Measurements from ENCODE around the gene CNTNAP2.

Gene CNTNAP2

DNA sequence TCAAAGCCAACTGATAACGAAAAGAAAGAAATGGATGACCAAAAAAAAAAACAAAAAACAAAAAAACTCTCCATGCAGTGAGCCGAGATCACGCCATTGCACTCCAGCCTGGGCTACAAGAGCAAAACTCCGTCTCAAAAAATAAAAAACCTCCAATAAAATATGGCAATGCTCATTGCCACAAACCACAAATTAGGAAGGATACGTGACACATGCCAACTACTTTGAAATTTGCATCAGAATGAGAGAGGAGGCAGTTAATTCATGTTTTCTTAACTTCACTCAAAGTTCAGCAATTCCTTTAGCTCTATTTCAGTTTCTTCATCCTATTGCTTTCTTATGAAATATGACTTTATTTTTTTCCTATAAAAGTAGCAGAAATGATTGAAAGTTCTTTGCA lies 2075.9 kb downstream of the CNTNAP2 start:
- Histone ChIP-seq H3K27me3 (no peaks in the 10 kb centered on the region), H3K36me3 (no peaks in the 10 kb centered on the region), H3K4me1 (no peaks in the 10 kb centered on the region), H3K9me3 (no peaks in the 10 kb centered on the region), H3K4me3 (ENCODE audit: low read depth, low read length) (no peak overlapping the region)
- no peak for DNase-seq
- TF ChIP-seq, protein P1, sequence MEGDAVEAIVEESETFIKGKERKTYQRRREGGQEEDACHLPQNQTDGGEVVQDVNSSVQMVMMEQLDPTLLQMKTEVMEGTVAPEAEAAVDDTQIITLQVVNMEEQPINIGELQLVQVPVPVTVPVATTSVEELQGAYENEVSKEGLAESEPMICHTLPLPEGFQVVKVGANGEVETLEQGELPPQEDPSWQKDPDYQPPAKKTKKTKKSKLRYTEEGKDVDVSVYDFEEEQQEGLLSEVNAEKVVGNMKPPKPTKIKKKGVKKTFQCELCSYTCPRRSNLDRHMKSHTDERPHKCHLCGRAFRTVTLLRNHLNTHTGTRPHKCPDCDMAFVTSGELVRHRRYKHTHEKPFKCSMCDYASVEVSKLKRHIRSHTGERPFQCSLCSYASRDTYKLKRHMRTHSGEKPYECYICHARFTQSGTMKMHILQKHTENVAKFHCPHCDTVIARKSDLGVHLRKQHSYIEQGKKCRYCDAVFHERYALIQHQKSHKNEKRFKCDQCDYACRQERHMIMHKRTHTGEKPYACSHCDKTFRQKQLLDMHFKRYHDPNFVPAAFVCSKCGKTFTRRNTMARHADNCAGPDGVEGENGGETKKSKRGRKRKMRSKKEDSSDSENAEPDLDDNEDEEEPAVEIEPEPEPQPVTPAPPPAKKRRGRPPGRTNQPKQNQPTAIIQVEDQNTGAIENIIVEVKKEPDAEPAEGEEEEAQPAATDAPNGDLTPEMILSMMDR (IDR thresholded peaks at IDR 0.05; ENCODE audit: low read depth, low read length), result no peak

DNA sequence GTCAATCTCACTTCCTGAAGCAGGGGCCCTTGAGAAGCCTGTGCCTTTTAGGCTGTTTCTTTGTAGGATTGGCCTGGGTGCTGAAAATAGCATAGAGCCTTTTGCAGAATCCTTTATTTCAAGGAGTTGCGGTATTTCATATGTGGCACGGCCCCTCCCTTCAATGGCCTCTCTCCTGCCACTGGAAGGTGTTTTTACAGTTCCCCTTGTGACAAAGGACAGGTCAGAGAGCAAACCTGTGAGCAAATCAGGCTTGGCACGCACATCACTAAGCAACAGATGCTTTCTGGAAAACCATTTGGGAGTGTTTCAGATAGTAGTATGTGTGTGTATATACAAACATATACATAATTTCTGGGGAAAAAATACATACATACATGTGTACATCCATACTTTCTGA lies 2085.4 kb downstream of the CNTNAP2 start:
- TF ChIP-seq, protein P1 (IDR thresholded peaks at IDR 0.05; ENCODE audit: low read depth, low read length), result no peak
- no peaks in the 10 kb centered on the region for H3K36me3 ChIP-seq
- no peaks in the 10 kb centered on the region for H3K4me1 ChIP-seq
- H3K27me3 ChIP-seq, result no peaks in the 10 kb centered on the region
- DNase-seq, result no peak
- H3K9me3 ChIP-seq, result no peaks in the 10 kb centered on the region
- no peak overlapping the region for H3K4me3 ChIP-seq (ENCODE audit: low read depth, low read length)

DNA sequence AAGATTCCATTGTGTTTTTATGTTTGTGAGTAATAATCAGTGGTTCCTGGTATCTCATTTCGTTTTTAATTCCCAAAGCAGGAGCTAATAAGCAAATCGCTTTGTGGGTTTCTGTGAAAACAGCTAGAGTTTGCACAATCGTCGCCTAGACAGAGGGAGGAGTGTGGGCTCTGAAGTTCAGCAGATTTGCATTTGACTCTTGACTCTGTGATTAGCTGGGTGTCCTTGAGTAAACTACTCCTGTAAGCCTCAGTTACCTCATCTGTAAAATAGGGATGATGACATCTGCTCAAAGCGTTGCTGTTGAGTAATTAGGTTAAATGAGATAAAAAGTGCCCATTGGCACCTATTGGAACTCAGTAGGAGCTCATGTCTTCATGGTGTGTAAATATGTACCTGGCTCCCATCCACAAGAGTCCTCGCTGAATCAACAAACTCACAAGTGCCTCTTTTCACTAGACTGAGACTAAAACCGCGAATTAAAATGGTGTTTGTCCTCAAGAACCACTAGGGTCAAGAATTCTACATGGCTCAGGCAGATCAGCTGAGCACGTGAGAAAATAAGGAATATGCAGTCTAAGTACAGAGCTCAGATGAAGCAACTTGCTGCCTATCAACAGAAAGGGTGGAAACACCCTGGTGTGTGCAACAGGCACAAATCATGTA lies 2088.2 kb downstream of the CNTNAP2 start:
- DNase-seq, result no peak
- no peaks in the 10 kb centered on the region for H3K4me1 ChIP-seq
- no peak overlapping the region for H3K4me3 ChIP-seq (ENCODE audit: low read depth, low read length)
- no peaks in the 10 kb centered on the region for H3K27me3 ChIP-seq
- no peaks in the 10 kb centered on the region for H3K9me3 ChIP-seq
- TF ChIP-seq, protein P1 (IDR thresholded peaks at IDR 0.05; ENCODE audit: low read depth, low read length), result no peak
- H3K36me3 ChIP-seq, result no peaks in the 10 kb centered on the region

DNA sequence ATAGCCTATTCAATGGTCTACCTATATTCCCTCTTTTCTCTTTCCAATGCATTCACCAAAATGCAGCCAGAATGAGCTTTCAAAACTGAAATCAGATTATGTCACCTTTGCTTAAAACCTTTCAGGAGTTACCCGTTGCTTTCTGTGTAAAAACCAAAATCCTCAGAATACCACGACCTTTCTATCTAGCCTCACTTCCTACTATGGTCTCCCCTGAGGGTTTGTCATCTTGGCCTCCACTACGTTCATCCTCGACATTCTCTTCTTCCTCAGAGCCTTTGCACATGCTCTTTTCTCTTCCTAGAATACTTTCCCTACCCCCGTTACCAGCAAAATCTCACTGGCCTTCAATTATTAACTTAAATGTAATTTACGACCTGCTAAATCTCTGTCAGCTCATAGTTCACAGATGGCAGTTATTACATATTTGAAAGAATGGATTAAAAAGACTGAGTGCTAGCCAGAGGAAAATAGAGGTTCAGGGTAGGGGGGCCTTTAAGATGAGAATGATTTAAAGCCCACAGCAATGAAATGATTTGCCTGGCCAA lies 2093.1 kb downstream of the CNTNAP2 start:
- TF ChIP-seq, protein P1 (IDR thresholded peaks at IDR 0.05; ENCODE audit: low read depth, low read length), result no peak
- Histone ChIP-seq H3K27me3 (no peaks in the 10 kb centered on the region), H3K4me1 (no peaks in the 10 kb centered on the region), H3K9me3 (no peaks in the 10 kb centered on the region), H3K4me3 (ENCODE audit: low read depth, low read length) (no peak overlapping the region), H3K36me3 (no peaks in the 10 kb centered on the region)
- DNase-seq, result no peak

DNA sequence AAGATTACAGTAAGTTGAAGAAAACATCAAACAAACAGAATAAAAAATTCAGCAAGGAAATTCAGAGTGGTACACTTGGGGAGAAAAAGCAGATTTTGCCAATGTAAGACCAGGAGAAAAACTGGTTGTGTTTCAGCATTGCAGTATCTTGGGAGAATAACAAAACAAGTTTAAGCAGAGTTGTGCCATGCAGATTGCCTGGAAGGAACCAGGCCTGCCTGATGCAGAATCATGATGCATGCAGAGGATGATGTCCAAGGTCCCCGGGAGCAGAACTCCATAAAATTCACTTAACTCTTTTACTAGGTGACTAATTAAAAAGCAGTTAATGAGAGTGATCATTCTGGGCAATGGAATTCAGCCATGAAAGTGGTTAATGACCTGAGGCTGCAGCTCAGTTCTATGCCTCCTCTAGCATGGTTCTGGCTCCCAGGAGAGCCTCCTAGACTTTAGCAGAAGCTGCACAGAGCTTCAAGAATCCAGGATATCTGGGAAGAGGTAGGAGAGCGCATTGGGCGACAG lies 2094.3 kb downstream of the CNTNAP2 start:
- Histone ChIP-seq H3K36me3 (no peaks in the 10 kb centered on the region), H3K4me1 (no peaks in the 10 kb centered on the region), H3K9me3 (no peaks in the 10 kb centered on the region), H3K4me3 (ENCODE audit: low read depth, low read length) (no peak overlapping the region), H3K27me3 (no peaks in the 10 kb centered on the region)
- TF ChIP-seq, protein P1 (IDR thresholded peaks at IDR 0.05; ENCODE audit: low read depth, low read length), result no peak
- no peak for DNase-seq

DNA sequence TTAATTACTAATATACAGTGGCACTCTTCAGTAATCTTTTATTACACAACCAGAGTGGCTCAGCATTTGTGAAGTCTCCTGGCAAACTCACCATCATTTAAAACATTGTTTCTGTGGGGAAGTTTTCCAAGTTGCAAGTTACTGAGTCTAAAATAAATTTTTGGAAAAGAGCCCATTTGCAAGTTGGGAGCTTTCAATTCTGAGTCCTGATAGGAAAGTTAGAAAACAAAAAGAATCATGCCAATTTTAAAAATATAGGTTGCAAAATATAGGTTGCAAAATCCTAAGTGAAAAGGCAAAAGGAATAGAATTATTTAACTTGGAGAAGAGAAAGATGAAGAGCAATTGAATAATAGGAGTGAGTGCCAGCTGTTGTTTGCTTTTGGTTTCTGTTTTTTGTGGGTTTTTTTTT lies 2095.1 kb downstream of the CNTNAP2 start:
- H3K9me3 ChIP-seq, result no peaks in the 10 kb centered on the region
- H3K27me3 ChIP-seq, result no peaks in the 10 kb centered on the region
- H3K4me3 ChIP-seq (ENCODE audit: low read depth, low read length), result no peak overlapping the region
- DNase-seq, result no peak
- no peaks in the 10 kb centered on the region for H3K4me1 ChIP-seq
- H3K36me3 ChIP-seq, result no peaks in the 10 kb centered on the region
- TF ChIP-seq, protein P1 (IDR thresholded peaks at IDR 0.05; ENCODE audit: low read depth, low read length), result no peak
